Measurements from ENCODE around the gene ERC2. TPM values are rescaled to one million over a fixed set of nuclear protein-coding genes. Genes with fewer than 3 reads are reported as not detected.

Gene ERC2
- polyA plus RNA-seq, 1 experiment, result 0.07 TPM

- no peaks in the 10 kb centered on the region for H3K27me3 ChIP-seq (ENCODE audit: control insufficient read depth, insufficient read depth, low read length)
- TF ChIP-seq, protein P1, sequence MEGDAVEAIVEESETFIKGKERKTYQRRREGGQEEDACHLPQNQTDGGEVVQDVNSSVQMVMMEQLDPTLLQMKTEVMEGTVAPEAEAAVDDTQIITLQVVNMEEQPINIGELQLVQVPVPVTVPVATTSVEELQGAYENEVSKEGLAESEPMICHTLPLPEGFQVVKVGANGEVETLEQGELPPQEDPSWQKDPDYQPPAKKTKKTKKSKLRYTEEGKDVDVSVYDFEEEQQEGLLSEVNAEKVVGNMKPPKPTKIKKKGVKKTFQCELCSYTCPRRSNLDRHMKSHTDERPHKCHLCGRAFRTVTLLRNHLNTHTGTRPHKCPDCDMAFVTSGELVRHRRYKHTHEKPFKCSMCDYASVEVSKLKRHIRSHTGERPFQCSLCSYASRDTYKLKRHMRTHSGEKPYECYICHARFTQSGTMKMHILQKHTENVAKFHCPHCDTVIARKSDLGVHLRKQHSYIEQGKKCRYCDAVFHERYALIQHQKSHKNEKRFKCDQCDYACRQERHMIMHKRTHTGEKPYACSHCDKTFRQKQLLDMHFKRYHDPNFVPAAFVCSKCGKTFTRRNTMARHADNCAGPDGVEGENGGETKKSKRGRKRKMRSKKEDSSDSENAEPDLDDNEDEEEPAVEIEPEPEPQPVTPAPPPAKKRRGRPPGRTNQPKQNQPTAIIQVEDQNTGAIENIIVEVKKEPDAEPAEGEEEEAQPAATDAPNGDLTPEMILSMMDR (IDR thresholded peaks at IDR 0.05; ENCODE audit: insufficient read depth, low read depth, low read length), result no peak
- ChIA-PET CTCF (interaction anchor here (1.0 kb wide), 1 partner anchor 13 kb away, joined by 3 read pairs; no protein-coding TSS in a partner anchor), POLR2A (no interaction called here)
- DNase-seq (ENCODE audit: low read depth), result no peak
- H3K4me3 ChIP-seq (ENCODE audit: low read depth, low read length), result no peak overlapping the region
- H3K36me3 ChIP-seq (ENCODE audit: control insufficient read depth, insufficient read depth, low read length), result no peaks in the 10 kb centered on the region
Measured at GRCh38 chr3:56459104-56459496, 9.2 kb downstream of the ERC2 start.

GRCh38 chr3:56458496-56459103, 9.7 kb downstream of the ERC2 start:
- no peak overlapping the region for H3K4me3 ChIP-seq (ENCODE audit: low read depth, low read length)
- DNase-seq (ENCODE audit: low read depth), result no peak
- H3K27me3 ChIP-seq (ENCODE audit: control insufficient read depth, insufficient read depth, low read length), result no peaks in the 10 kb centered on the region
- TF ChIP-seq, protein P1 (IDR thresholded peaks at IDR 0.05; ENCODE audit: insufficient read depth, low read depth, low read length), result no peak
- CTCF ChIA-PET, result interaction anchor here (1.0 kb wide), 1 partner anchor 12 kb away, joined by 3 read pairs; no protein-coding TSS in a partner anchor
- POLR2A ChIA-PET, result no interaction called here
- no peaks in the 10 kb centered on the region for H3K36me3 ChIP-seq (ENCODE audit: control insufficient read depth, insufficient read depth, low read length)

DNA sequence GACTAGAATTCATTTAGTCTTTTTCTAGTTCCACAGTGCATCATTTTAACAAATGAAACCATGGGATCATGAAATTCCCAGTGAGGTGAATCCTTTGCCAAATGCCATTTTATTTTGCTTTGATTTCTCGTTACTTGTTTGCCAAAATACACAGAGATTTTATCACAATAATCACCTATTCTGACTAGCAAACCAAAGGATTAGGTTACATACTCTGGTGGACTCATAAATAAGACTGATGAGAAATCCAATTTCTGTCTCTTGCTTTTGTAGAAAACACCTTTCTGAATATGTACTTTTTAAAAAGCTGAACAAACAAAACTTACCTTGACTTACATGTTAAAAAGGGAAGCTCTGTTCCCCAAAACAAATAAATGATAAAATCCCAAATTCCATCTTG, 12.2 kb downstream of the ERC2 start:
- no peak for DNase-seq (ENCODE audit: low read depth)
- no peaks in the 10 kb centered on the region for H3K36me3 ChIP-seq (ENCODE audit: control insufficient read depth, insufficient read depth, low read length)
- POLR2A ChIA-PET, result no interaction called here
- no peaks in the 10 kb centered on the region for H3K27me3 ChIP-seq (ENCODE audit: control insufficient read depth, insufficient read depth, low read length)
- CTCF ChIA-PET, result no interaction called here
- TF ChIP-seq, protein P1 (IDR thresholded peaks at IDR 0.05; ENCODE audit: insufficient read depth, low read depth, low read length), result no peak
- H3K4me3 ChIP-seq (ENCODE audit: low read depth, low read length), result no peak overlapping the region

DNA sequence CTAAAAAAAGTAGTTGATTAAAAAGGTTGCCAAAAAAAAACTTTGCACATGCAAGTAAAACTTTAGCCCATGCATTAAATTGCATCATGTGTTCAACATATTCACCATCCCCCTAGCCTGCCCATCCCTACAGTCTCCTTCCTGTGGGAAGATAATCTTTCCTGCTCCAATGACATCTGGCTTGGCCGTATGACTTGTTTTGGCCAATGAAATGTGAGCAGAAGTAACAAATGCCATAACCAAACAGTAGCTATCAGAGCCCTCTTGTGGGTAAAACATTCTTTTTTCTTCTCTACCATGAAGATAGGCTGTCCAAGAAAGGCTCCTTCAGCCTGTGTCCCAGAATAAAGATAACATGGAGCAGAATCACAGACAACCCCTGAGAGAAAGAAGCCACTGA, 15.3 kb downstream of the ERC2 start:
- H3K4me3 ChIP-seq (ENCODE audit: low read depth, low read length), result no peak overlapping the region
- TF ChIP-seq, protein P1 (IDR thresholded peaks at IDR 0.05; ENCODE audit: insufficient read depth, low read depth, low read length), result no peak
- no peak for DNase-seq (ENCODE audit: low read depth)
- no peaks in the 10 kb centered on the region for H3K36me3 ChIP-seq (ENCODE audit: control insufficient read depth, insufficient read depth, low read length)
- no peaks in the 10 kb centered on the region for H3K27me3 ChIP-seq (ENCODE audit: control insufficient read depth, insufficient read depth, low read length)
- POLR2A ChIA-PET, result no interaction called here
- CTCF ChIA-PET, result no interaction called here

- Histone ChIP-seq H3K27me3 (ENCODE audit: control insufficient read depth, insufficient read depth, low read length) (no peaks in the 10 kb centered on the region), H3K36me3 (ENCODE audit: control insufficient read depth, insufficient read depth, low read length) (no peaks in the 10 kb centered on the region), H3K4me3 (ENCODE audit: low read depth, low read length) (no peak overlapping the region)
- DNase-seq (ENCODE audit: low read depth), result no peak
- ChIA-PET POLR2A (no interaction called here), CTCF (no interaction called here)
- TF ChIP-seq, protein P1 (IDR thresholded peaks at IDR 0.05; ENCODE audit: insufficient read depth, low read depth, low read length), result no peak
Measured at GRCh38 chr3:56452085-56452484, 16.2 kb downstream of the ERC2 start.
